A549 treated with AZD9567 at 1 μM for 4 hours (cell line): Measurements from ENCODE around the gene RCBTB1. TPM values are rescaled to one million over a fixed set of nuclear protein-coding genes. Genes with fewer than 3 reads are reported as not detected.

ENCODE experiments used
- total RNA-seq: library from RNA; stranded (reverse); fragments of 200-300 nt; extraction: Qiagen RNA extraction; gene quantifications from 5 replicates; pipeline ENCODE4 v1.2.3, GENCODE V29; 2022; ENCODE audit not compliant: insufficient read depth

RCBTB1 gene
- total RNA-seq = 8.2 to 10.4 TPM (median 9.7 TPM) in 5 replicates

GRCh38 chr13:49585220-49586157, at the start of gene RCBTB1:
RCBTB1 (minus strand) TSS chr13:49585558; CDS start chr13:49567279, 18,279 bp downstream.

DNA sequence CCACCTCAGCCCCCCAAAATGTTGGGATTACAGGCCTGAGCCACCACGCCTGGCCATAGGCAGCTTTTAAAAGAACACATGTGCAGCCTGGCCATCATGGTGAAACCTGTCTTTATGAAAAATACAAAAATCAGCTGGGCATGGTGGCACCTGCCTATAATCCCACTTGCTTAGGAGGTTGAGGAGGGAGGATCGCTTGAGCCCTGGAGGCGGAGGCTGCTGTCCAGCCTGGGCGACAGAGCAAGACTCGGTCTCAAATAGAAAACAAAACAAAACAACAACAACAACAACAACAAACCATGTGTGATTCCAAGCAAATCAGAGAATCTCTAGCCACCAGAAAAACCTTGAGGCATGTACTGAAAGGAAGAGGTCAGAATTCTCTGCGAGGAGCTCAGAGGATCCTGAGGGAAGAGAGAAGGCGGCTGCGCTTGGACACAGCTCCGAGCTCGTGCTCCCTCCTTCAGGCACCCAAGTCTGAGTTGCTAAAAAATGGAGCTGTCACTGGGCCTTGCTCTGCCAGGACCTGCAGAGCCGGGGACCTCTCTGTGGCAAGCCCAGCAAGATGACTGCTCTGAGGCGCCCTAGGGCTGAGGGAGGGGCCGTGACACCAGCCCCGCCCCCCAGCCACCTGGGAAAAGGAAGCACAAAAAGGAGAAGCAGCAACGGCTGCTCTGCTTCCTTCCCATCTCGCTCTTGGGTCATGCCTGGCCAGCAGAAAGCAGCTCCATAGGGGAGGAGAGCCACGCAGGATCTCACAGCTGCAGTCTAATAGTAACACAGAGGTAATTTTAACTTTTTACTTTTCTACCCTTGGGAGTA, 42.7 kb upstream of the RCBTB1 start, which contains the start of gene ARL11:
TSS of gene ARL11 (plus strand) at position 677 of the 822 bp plus-strand sequence. CDS start 1,941 bp downstream, outside the sequence.

GRCh38 chr13:49495783-49496762, 89.3 kb downstream of the RCBTB1 start, which contains the start of gene PHF11:
PHF11 (plus strand) TSS chr13:49495953; CDS start chr13:49496002, 49 bp downstream.

Other genes starting within 250 kb of the RCBTB1 start
- 1.3 to 1.8 TPM (median 1.8 TPM) in 5 replicates for gene CAB39L, start 141.5 kb downstream of the RCBTB1 start, total RNA-seq
- 1.1 to 2.3 TPM (median 2.0 TPM) in 5 replicates for gene SETDB2, start 141.3 kb downstream of the RCBTB1 start, total RNA-seq
- 4.5 to 7.3 TPM (median 5.6 TPM) in 5 replicates for gene PHF11, start 89.6 kb downstream of the RCBTB1 start, total RNA-seq
- gene ARL11, start 42.9 kb upstream of the RCBTB1 start, total RNA-seq = not detected in 5 replicates
- gene EBPL, start 105.9 kb upstream of the RCBTB1 start, total RNA-seq = 56.8 to 74.5 TPM (median 70.1 TPM) in 5 replicates
- 24.2 to 33.7 TPM (median 28.9 TPM) in 5 replicates for gene KPNA3, start 207.1 kb upstream of the RCBTB1 start, total RNA-seq